Ureter (tissue), 1 donor: ENCODE data around the gene SIGLEC6. TPM values are rescaled to one million over a fixed set of nuclear protein-coding genes. Genes with fewer than 3 reads are reported as not detected.
A peak's percentile ranks its signal among the peaks of the same experiment; 100 is the strongest.

Source experiments
- DNase-seq: peaks from one replicate; pipeline ENCODE4 v3.0.0-alpha.2; 2020; ENCODE audit warnings: low spot score
- total RNA-seq: library from RNA; stranded (reverse); gene quantifications from one replicate; pipeline ENCODE4 v1.2.4, GENCODE V29; 2023
- donor health status: DM: yes; HTN: yes; CAD: no.

SIGLEC6 gene
- 2.2 TPM for total RNA-seq

- no peak for DNase-seq
Measured at GRCh38 chr19:51531349-51532315, at the start of gene SIGLEC6. TSS of gene SIGLEC6 (minus strand) at chr19:51531670. CDS start at chr19:51531648, 22 bp downstream.

GRCh38 chr19:51576850-51577249 is 45.4 kb upstream of the SIGLEC6 start:
- DNase-seq: no peak

DNA sequence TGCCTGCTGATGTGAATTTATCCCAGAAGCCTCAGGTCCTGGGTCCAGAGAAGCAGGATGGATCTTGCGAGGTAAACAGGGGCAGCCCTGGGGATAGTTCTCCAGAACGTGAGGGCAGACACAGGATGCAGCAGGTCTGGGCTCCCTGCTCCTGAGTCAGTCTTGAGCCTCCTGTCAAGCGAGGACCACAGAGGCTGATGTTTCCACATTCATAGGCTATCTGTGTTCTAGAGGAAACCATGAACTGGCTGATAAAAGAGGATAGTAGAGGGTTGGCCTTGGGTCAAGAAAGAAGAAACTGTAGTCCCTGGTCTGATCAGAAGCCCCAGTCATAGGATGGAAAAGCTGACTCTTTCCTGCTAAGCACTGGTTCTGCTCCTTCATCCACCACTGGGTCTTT is 41.9 kb upstream of the SIGLEC6 start:
- no peak for DNase-seq

DNA sequence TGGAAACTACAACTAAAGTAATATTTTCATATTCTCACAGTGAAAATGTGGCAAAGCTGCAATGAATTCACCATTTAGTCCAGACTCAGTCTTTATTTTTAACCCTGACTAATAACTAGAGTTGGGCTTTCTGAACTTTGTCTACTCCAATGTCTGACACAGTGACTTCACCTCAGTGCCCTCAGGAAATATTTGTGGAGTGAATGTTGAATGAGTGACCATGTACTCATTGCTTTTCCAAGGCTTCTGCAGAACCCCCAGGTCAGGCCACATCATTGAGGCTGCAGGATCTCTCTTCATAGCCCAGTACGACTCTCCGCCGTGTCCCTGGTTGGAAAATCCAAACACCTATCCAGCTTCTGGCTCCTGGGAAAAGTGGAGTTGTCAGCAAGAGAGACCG is 41.4 kb upstream of the SIGLEC6 start:
- DNase-seq: no peak

DNA sequence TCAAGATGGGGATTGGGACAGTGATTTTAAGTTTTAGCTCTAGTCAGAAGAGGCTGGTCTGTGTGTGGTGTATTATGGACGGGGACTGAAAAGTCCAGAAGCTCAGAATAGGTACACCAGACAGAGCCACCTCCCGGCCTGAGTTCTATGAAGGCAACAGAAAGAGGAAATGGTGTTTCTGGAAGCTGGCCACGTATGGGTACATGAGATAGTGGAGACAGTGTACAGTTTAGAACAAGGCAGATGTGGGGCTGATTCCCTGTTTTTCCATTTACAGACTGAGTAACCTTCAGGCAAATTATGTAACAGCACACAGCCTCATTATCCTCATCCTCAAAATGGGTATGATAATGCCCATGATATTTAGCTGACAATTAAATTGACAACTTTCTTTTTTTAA is 40.9 kb upstream of the SIGLEC6 start:
- DNase-seq: no peak

- DNase-seq: no peak
Measured at GRCh38 chr19:51571599-51571998, 40.1 kb upstream of the SIGLEC6 start.

DNA sequence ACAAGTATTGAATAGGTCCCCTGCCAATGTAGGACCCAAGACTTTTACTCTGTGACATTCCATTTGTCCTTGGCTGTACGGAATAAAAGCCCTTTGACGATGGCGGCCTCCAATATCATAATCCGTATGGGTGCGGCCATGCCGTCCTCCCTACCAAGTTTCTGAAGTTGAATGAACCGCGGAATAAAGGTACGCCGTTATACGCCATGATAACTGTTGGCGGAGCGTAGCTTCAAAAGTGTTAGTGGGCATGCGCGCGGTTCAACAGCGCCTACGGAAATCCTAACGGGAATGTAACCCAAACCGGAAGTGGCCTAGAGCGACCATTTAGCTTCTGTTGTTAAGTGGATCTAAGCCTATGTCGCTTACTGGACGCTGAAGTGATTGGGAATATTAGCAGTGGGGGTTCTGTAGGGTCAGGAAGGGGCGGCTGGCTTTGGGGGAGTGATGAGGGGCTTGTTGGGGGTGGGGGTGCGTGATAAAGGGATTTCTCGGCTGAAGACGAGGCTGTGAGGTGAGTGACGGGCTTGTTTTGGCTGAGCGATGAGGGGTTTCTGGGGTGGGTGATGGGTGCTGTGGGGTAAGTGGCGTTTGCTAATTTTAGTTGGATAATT is 39.6 kb upstream of the SIGLEC6 start, which contains the start of gene ZNF175:
TSS of gene ZNF175 (plus strand) at position 322 of the 614 bp plus-strand sequence. CDS start 2,047 bp downstream, outside the sequence.
- peak; percentile 94 for DNase-seq

DNA sequence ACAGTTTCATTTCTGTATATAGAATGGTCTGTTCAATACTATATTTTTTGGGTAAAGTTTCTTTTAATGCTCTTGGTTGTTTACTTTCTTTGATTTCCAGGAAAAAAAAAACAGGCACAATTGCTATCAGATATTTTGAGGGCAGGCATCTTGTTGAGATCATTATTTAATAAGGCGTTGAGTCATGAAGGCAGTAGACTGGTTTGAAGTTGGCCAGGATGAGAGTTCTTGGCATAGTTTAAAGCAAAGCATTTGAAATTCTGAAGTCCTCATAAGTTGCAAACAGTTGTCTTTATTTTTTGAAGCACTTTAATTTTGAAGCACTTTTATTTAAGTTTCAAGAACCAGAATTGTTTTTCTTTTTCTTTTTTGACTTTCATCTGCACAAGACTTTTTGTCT is 37.0 kb upstream of the SIGLEC6 start:
- no peak for DNase-seq

GRCh38 chr19:51567583-51567982 is 36.1 kb upstream of the SIGLEC6 start:
- DNase-seq: no peak

GRCh38 chr19:51566489-51567100 is 35.1 kb upstream of the SIGLEC6 start:
- DNase-seq: no peak

GRCh38 chr19:51565583-51565982 is 34.1 kb upstream of the SIGLEC6 start:
- no peak for DNase-seq

DNA sequence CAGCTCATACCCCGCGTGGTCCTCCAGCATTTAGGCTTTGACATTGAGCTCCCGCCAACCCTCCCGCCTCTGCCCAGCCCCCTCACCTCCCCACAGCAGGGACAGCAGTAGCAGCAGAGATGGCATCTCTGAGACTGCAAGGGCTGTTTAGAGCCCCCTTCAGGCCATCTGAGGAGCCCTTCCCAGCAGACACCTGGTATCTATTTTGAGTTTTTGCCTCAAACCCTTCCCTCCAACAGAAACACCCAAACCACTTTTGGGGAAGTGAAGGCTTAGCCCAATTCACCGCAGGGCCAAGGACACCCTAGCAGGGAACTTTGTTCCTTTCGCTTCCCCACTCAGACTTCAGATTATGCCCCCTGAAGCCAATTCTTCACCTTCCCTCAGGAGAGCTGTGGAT is 33.3 kb upstream of the SIGLEC6 start:
- DNase-seq: no peak

- DNase-seq: no peak
Measured at GRCh38 chr19:51560339-51560738, 28.9 kb upstream of the SIGLEC6 start.

GRCh38 chr19:51559240-51559639 is 27.8 kb upstream of the SIGLEC6 start:
- no peak for DNase-seq

DNA sequence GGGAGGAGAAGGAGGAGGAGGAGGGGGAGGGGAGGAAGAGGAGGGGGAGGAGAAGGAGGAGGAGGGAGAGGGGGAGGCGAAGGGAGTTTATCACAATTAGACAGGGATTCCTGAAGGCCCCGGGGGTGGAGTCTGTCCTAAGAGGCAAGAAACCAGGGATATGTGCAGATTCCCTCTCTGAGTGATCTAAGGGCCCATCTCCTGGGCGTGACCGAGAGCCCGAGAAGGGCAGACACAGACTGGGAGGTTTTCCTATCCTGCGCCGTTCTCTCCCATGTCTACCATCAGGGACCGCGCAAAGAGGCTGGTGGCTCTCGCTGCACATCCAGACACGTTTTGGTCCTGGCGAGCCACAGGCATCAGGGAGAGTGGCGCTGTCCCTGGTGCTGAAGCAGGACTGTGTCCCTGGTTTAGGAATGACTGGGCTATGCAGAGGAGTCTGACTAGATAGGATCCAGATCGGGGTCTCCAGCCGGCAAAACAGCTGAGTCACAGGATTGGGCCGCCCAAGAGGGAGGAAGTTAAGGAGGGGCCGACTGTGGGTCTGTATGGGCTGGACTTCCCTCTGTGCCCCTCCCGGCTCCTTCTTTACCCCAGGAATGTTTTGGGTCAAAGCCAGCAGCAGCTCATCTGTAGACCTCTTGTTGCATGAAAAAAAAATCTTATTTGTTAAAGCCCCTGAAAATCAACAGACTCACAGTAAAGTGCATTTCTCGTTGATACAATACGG is 21.7 kb upstream of the SIGLEC6 start:
- DNase-seq: no peak

- no peak for DNase-seq
Measured at GRCh38 chr19:51552608-51552995, 21.1 kb upstream of the SIGLEC6 start.

DNA sequence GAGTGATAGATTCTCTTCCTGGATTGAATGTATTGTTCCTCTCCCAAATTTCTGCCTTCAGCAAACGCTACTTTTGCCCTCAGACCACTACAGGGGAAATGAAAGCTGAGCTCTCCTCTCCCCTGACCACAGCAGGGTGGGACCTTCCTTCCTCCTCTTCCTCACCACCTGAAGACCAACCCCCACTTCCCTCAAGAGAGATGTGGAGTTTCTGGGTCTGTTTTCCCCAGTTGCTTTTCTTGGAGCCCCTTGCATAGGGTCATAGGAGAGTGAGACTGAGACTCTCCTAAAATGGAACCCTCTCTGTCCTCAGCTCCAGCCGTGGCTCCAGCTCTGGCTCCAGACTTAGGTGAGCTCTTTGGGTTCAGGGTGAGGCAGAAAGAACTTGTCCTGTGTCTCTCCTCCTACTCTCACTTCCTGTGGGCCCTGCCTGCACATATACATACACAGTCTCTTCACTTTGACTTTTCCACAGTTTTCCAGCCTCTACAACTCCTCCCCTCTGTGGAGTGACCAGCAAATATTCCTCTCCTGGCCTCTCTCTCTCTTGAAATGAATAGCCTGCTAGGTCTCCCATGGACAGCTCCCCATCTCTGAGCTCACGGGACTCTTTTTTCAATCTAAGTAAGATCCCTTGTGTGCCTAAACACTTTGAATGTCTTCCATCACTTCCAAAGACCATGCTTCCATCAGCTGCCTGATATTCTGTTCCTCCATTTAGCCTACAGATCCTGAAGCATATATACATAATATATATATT is 20.4 kb upstream of the SIGLEC6 start:
- no peak for DNase-seq

- no peak for DNase-seq
Measured at GRCh38 chr19:51550848-51551672, 19.6 kb upstream of the SIGLEC6 start.

DNA sequence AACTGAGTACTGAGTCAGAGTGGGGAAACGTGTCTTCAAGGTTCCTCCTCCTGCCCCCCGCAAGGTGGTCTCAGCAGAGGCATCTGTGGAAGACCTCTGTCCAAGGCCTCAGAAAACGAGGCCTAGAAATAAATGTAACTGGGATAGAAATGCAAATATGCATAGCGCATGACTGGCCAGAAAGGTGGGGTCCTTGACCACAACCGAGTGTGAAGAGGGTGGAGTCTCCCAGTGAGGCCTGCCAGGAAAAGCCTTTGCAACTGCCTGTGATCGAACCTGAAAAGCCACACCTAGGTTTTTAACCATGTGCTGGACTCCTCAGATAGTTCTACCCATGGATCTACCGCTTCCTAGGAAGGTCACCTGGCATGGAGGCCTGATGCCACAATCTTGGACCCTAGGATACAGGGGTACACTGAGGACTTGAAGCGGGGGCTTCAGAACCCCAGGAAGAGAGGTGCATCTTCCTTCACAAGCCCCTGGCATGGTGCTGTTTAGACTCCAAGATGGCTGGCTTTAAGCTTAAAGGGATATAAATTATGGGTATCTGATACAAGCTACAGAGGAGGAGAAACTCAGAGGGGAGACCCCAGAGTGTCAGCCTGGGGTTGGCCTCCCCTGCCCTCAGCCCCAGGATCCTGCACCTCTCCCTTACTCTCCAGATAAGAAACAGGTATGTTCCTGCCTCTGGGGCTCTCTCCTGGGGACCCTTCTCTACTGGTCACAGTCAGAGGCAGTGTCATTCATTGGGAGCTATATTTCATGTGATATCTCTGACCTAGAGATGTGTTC is 18.3 kb upstream of the SIGLEC6 start:
- DNase-seq: no peak
